Neural cell (in vitro differentiated cells): ENCODE measurements around the gene CYBB. TPM values are rescaled to one million over a fixed set of nuclear protein-coding genes. Genes with fewer than 3 reads are reported as not detected.

Experiments
- H2AFZ ChIP-seq: fragments of 200-600, 300-800 bp; sonication (generic), shearing (Covaris generic); 2 replicates; pipeline ENCODE4 v1.6.0; 2014; ENCODE audit warnings: low read depth, mild to moderate bottlenecking, antibody characterized with exemption, low read length, moderate library complexity
- H3F3A ChIP-seq: fragments of 200-600 bp; shearing (Covaris generic); 2 replicates; pipeline ENCODE4 v1.6.1; 2016; ENCODE audit warnings: mild to moderate bottlenecking, moderate library complexity, mixed read lengths, antibody characterized with exemption, low read length; ENCODE audit not compliant: insufficient read depth, poor library complexity, severe bottlenecking
- H3K27ac ChIP-seq: fragments of 200-600, 300-800 bp; sonication (generic), shearing (Covaris generic); 2 replicates; pipeline ENCODE4 v1.5.1; 2014; ENCODE audit warnings: mild to moderate bottlenecking, low read length, moderate library complexity
- H3K27me3 ChIP-seq: fragments of 300-800, 200-600 bp; sonication (generic), shearing (Covaris generic); 2 replicates; pipeline ENCODE4 v1.6.0; 2014; ENCODE audit warnings: mild to moderate bottlenecking, low read depth, low read length, moderate library complexity; ENCODE audit not compliant: insufficient read depth
- H3K36me3 ChIP-seq: fragments of 300-800, 200-600 bp; sonication (generic), shearing (Covaris generic); 2 replicates; pipeline ENCODE4 v1.5.1; 2014; ENCODE audit warnings: mild to moderate bottlenecking, antibody characterized with exemption, low read length, moderate library complexity; ENCODE audit not compliant: insufficient read depth
- H3K4me2 ChIP-seq: fragments of 300-800, 200-600 bp; sonication (generic), shearing (Covaris generic); 2 replicates; pipeline ENCODE4 v1.6.0; 2014; ENCODE audit warnings: mild to moderate bottlenecking, low read length
- H3K4me3 ChIP-seq: fragments of 300-800, 200-600 bp; sonication (generic), shearing (Covaris generic); 2 replicates; pipeline ENCODE4 v1.5.1; 2014; ENCODE audit warnings: mild to moderate bottlenecking, low read length, moderate library complexity
- H3K79me2 ChIP-seq: fragments of 200-600 bp; shearing (Covaris generic); replicated peaks from 2 replicates; pipeline ENCODE4 v1.6.0; 2014; ENCODE audit warnings: mild to moderate bottlenecking, low read length, moderate library complexity; ENCODE audit not compliant: insufficient read depth
- H3K9ac ChIP-seq: fragments of 300-800, 200-600 bp; sonication (generic), shearing (Covaris generic); 2 replicates; pipeline ENCODE4 v1.6.1; 2016; ENCODE audit warnings: mild to moderate bottlenecking, low read length, mixed read lengths
- H3K9me2 ChIP-seq: fragments of 200-600 bp; shearing (Covaris generic); 2 replicates; pipeline ENCODE4 v1.6.1; 2016; ENCODE audit warnings: mild to moderate bottlenecking, low read length, mixed read lengths; ENCODE audit not compliant: insufficient read depth
- H3K9me3 ChIP-seq: fragments of 200-600, 300-800 bp; sonication (generic), shearing (Covaris generic); 2 replicates; pipeline ENCODE4 v1.6.1; 2016; ENCODE audit warnings: mild to moderate bottlenecking, mixed run types, low read length, moderate library complexity, mixed read lengths
- H4K20me1 ChIP-seq: fragments of 200-600 bp; shearing (Covaris generic); 2 replicates; pipeline ENCODE4 v1.6.1; 2016; ENCODE audit warnings: mild to moderate bottlenecking, mixed run types; ENCODE audit not compliant: insufficient read depth
- CTCF ChIP-seq: fragments of 450-650 bp; IDR thresholded peaks from 2 replicates; pipeline ENCODE4 v1.5.1; 2014; ENCODE audit warnings: antibody characterized with exemption, mild to moderate bottlenecking, moderate library complexity; ENCODE audit not compliant: poor library complexity, severe bottlenecking
- EP300 ChIP-seq: fragments of 450-650 bp; conservative IDR thresholded peaks from 2 replicates; pipeline ENCODE4 v1.6.1; 2014; ENCODE audit warnings: antibody characterized with exemption, mild to moderate bottlenecking, moderate library complexity; ENCODE audit not compliant: poor library complexity, severe bottlenecking
- EZH2 ChIP-seq: fragments of 200-600, 300-800 bp; shearing (Covaris generic), sonication (generic); IDR thresholded peaks from 2 replicates; pipeline ENCODE4 v1.6.1; 2014; ENCODE audit warnings: antibody characterized with exemption, low read length, borderline replicate concordance, mild to moderate bottlenecking; ENCODE audit not compliant: insufficient read depth, poor library complexity, severe bottlenecking
- MXI1 ChIP-seq: fragments of 450-650 bp; conservative IDR thresholded peaks from 2 replicates; pipeline ENCODE4 v1.6.1; 2014; ENCODE audit warnings: antibody characterized with exemption, mild to moderate bottlenecking; ENCODE audit not compliant: poor library complexity, severe bottlenecking
- POLR2AphosphoS5 ChIP-seq: IDR thresholded peaks from 2 replicates; pipeline ENCODE4 v1.6.1; 2012
- RAD21 ChIP-seq: fragments of 450-650 bp; conservative IDR thresholded peaks from 2 replicates; pipeline ENCODE4 v1.6.1; 2014; ENCODE audit warnings: antibody characterized with exemption, mild to moderate bottlenecking, moderate library complexity
- REST ChIP-seq: IDR thresholded peaks from 2 replicates; pipeline ENCODE4 v1.6.1; 2012; ENCODE audit warnings: borderline replicate concordance
- SMC3 ChIP-seq: fragments of 450-650 bp; conservative IDR thresholded peaks from 2 replicates; pipeline ENCODE4 v1.6.1; 2014; ENCODE audit warnings: antibody characterized with exemption, mild to moderate bottlenecking, moderate library complexity; ENCODE audit not compliant: poor library complexity
- TAF1 ChIP-seq: IDR thresholded peaks from 2 replicates; pipeline ENCODE4 v1.6.1; 2012; ENCODE audit warnings: low read depth
- polyA plus RNA-seq: library from polyadenylated mRNA; depleted of rRNA; stranded (reverse); fragments of >200 nt; gene quantifications from 2 replicates; pipeline ENCODE4 v1.2.3, GENCODE V29; 2014

The CYBB gene
- polyA plus RNA-seq, 1 donor from 2014 or later = 0.83 TPM

- Histone ChIP-seq H3K9me3 (no peaks in the 10 kb centered on the region), H3K27me3 (no peaks in the 10 kb centered on the region), H3K9me2 (no peaks in the 10 kb centered on the region), H4K20me1 (no peaks in the 10 kb centered on the region), H3K36me3 (no peaks in the 10 kb centered on the region), H3K9ac (no peak overlapping the region), H3F3A (no peaks in the 10 kb centered on the region), H3K27ac (no peak overlapping the region), H2AFZ (no peak overlapping the region), H3K79me2 (no peaks in the 10 kb centered on the region), H3K4me3 (no peak overlapping the region), H3K4me2 (no peak overlapping the region)
- TF ChIP-seq MXI1 (no peak), RAD21 (no peak), EP300 (no peak), SMC3 (no peak), TAF1 (no peak)
These were observed 22.8 kb upstream of the CYBB start for GRCh38 chrX:37757082-37757481.

- Histone ChIP-seq H3K79me2 (no peaks in the 10 kb centered on the region), H3K27me3 (no peaks in the 10 kb centered on the region), H3K4me2 (no peak overlapping the region), H4K20me1 (no peaks in the 10 kb centered on the region), H3K9me3 (no peaks in the 10 kb centered on the region), H3F3A (no peaks in the 10 kb centered on the region), H3K9ac (no peak overlapping the region), H3K36me3 (no peaks in the 10 kb centered on the region), H2AFZ (no peak overlapping the region), H3K4me3 (no peak overlapping the region), H3K9me2 (no peaks in the 10 kb centered on the region), H3K27ac (no peak overlapping the region)
- TF ChIP-seq TAF1 = no peak
- no peak for TF ChIP-seq RAD21
- TF ChIP-seq POLR2AphosphoS5 = no peak
- no peak for TF ChIP-seq SMC3
- TF ChIP-seq CTCF = no peak
- TF ChIP-seq REST = no peak
- TF ChIP-seq EP300 = no peak
- TF ChIP-seq EZH2 = no peak
- TF ChIP-seq MXI1 = no peak
These were observed 20.5 kb upstream of the CYBB start for GRCh38 chrX:37759351-37759750.

GRCh38 chrX:37759878-37760418 lies 19.9 kb upstream of the CYBB start:
- no peaks in the 10 kb centered on the region for H3K27me3 ChIP-seq
- TF ChIP-seq POLR2AphosphoS5 = no peak
- H3F3A ChIP-seq = no peaks in the 10 kb centered on the region
- H3K36me3 ChIP-seq = no peaks in the 10 kb centered on the region
- H3K79me2 ChIP-seq = no peaks in the 10 kb centered on the region
- H2AFZ ChIP-seq = no peak overlapping the region
- H3K4me3 ChIP-seq = no peak overlapping the region
- H4K20me1 ChIP-seq = no peaks in the 10 kb centered on the region
- H3K9ac ChIP-seq = no peak overlapping the region
- H3K9me2 ChIP-seq = no peaks in the 10 kb centered on the region
- H3K27ac ChIP-seq = no peak overlapping the region
- no peaks in the 10 kb centered on the region for H3K9me3 ChIP-seq
- no peak overlapping the region for H3K4me2 ChIP-seq
